ENCODE data around the gene SLC6A13.

DNA sequence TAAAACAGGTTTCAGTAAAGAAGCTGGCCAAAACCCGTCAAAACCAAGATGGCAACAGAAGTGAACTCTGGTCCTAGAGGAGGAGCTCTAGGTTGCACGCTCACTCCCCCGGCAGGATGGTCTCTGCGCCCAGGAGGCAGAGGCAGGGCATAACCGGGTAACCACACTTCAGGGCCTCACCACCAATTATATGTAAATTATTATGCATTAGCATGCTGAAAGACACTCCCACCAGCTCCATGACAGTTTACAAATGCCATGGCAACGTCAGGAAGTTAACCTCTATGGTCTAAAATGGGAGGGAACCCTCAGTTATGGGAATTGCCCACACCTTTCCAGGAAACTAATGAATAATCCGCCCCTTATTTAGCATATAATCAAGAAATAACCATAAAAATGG lies 28.6 kb downstream of the SLC6A13 start:
- TF ChIP-seq, protein P1, sequence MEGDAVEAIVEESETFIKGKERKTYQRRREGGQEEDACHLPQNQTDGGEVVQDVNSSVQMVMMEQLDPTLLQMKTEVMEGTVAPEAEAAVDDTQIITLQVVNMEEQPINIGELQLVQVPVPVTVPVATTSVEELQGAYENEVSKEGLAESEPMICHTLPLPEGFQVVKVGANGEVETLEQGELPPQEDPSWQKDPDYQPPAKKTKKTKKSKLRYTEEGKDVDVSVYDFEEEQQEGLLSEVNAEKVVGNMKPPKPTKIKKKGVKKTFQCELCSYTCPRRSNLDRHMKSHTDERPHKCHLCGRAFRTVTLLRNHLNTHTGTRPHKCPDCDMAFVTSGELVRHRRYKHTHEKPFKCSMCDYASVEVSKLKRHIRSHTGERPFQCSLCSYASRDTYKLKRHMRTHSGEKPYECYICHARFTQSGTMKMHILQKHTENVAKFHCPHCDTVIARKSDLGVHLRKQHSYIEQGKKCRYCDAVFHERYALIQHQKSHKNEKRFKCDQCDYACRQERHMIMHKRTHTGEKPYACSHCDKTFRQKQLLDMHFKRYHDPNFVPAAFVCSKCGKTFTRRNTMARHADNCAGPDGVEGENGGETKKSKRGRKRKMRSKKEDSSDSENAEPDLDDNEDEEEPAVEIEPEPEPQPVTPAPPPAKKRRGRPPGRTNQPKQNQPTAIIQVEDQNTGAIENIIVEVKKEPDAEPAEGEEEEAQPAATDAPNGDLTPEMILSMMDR (IDR thresholded peaks at IDR 0.05): no peak
- TF ChIP-seq POLR2A (IDR thresholded peaks at IDR 0.05): no peak
